ENCODE data around the gene ADAM12.
A peak's percentile ranks its signal among the peaks of the same experiment; 100 is the strongest.
"Not testable (repeated sequence)": the region's sequence is repeated elsewhere in the genome, so short reads cannot be mapped to it uniquely, and the experiment has no call there.

The ADAM12 gene

DNA sequence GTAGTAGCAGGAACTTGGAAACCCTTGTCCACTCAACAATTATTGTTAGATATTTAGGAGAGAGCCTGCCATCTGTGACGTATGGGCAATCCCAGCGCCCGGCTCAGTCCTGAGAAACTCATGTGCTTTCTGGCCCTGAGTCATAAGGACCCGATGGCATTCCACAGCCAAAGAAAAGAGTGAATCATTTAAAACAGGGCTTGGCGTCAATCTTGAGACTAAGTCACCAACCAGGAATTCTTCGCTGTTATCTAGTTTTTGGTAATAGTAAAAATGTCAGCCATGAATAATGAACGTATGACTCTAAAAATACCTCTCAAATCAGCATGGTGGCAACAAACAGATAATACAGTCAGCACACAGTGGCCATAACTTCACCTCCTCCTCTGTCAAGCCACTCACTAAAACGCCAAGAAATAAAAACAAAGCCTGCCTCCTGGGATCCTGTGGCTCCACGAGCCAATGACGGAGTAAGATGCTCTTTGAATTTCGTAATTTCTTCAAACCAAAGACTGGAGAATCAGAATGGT, 140.8 kb downstream of the ADAM12 start:
- DNase-seq (ENCODE audit: extremely low read depth, low read depth): peak; percentile 89
- TF ChIP-seq, protein P1, sequence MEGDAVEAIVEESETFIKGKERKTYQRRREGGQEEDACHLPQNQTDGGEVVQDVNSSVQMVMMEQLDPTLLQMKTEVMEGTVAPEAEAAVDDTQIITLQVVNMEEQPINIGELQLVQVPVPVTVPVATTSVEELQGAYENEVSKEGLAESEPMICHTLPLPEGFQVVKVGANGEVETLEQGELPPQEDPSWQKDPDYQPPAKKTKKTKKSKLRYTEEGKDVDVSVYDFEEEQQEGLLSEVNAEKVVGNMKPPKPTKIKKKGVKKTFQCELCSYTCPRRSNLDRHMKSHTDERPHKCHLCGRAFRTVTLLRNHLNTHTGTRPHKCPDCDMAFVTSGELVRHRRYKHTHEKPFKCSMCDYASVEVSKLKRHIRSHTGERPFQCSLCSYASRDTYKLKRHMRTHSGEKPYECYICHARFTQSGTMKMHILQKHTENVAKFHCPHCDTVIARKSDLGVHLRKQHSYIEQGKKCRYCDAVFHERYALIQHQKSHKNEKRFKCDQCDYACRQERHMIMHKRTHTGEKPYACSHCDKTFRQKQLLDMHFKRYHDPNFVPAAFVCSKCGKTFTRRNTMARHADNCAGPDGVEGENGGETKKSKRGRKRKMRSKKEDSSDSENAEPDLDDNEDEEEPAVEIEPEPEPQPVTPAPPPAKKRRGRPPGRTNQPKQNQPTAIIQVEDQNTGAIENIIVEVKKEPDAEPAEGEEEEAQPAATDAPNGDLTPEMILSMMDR (IDR thresholded peaks at IDR 0.05; ENCODE audit: low read depth, low read length): no peak

DNA sequence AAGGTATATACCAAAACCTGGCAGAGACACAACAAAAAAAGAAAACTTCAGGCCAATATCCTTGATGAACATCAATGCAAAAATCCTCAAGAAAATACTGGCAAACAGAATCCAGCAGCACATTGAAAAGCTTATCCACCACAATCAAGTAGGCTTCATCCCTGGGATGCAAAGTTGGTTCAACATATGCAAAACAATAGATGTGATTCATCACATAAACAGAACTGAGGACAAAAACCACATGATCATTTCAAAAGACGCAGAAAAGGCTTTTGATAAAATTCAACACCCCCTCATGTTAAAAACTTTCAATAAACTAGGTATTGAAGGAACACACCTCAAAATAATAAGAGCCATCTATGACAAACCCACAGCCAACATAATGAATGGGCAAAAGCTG, 141.9 kb downstream of the ADAM12 start:
- DNase-seq (ENCODE audit: extremely low read depth, low read depth): not testable (repeated sequence)

DNA sequence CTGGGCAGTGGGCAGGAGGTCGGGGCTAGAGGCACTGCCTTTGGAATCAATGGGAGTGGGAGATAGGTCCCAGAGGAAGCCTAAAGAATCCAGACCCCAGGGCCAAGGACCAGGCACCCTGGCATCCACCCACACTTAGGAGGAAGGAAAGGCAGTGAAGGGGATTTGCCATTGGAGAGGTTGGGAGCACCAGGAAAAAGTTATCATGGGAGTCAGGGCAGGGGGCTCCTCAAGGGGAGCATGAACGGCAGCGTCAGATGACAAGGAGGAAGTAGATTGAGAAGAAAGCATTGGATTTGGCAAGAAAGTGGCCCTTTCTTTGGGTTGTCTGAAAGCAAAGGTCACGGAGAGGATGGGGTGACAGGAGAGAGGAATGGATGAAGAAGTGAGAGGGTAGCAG, 142.8 kb downstream of the ADAM12 start:
- TF ChIP-seq, protein P1 (IDR thresholded peaks at IDR 0.05; ENCODE audit: low read depth, low read length): no peak
- no peak for DNase-seq (ENCODE audit: extremely low read depth, low read depth)

DNA sequence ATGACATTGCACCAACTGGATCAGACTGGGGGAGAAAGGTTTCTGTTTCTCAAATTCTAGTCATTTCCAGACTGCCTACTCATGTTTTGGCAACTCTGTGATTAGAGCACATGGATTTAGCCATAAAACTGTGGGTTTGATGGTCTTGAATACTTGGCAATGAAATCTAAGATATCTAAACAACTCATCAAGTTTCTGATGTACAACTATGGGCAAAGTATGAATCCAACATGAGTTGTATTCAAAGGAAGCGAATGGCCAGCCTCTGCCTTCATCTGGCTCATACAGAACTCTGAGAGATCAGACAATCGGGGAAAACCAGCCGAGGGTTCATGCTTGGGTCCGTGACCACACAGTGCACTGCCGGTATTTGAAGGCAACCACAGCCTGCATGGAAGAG, 144.3 kb downstream of the ADAM12 start:
- peak; percentile 95 for DNase-seq (ENCODE audit: extremely low read depth, low read depth)
- TF ChIP-seq, protein P1 (IDR thresholded peaks at IDR 0.05; ENCODE audit: low read depth, low read length): no peak

DNA sequence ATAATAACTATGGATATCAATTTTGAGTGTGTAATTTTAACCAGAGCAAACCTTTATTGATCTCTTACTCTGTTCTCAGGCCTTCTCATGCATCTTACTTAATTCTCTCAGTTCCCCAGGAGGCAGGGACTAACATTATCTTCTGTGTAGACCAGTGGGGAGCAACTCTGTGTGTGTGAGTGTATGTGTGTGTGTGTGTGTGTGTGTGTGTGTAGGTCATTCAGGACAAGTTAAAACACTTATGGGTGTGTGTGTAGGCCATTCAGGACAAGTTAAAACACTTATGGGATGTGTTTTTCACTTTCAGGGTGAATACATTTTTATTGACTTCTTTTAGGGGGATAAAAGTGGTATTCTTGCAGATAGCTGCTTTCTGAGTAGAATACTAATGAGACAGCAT, 145.0 kb downstream of the ADAM12 start:
- TF ChIP-seq, protein P1 (IDR thresholded peaks at IDR 0.05; ENCODE audit: low read depth, low read length): no peak
- no peak for DNase-seq (ENCODE audit: extremely low read depth, low read depth)

DNA sequence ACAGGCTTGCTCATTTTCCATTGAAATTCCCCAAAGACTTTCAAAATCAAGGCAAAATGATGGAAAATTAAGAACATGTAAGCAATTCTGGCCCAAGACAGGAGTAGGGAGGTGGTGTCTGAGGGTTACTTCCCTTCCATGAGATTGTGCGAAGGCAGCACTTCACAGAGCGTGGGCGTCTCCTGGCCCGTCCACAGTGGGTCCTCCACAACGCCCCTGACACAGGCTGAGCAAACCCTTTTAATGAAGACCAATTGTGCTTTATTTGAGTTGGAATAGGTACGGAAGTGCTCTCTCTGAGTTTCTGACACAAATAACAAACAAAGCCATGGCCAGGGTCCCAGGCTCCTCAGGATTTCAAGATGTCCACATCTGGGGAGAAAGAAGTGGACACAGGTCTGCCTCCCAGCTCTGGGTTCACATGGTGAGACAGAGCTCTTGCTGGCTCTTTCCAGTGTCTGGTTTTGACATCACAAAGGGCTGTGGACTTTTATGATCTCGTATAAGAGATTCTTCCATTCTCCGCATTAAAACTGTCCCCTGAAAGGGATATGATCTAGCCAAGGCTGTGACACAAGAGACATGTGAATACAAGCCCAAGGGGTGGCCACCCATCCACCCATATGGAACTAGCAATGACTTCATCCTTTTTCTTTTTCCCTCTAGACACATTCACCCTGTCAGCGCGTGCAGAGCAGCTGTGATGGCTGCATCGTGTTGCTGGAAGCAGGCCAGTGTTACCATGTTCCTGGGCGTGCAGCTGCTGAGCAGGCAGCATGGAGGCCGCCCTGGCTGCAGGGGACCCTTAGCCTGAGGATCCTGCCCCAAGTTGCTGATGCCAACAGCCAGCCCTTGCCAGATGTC, 145.6 kb downstream of the ADAM12 start:
- peak; percentile 67 for DNase-seq (ENCODE audit: extremely low read depth, low read depth)
- TF ChIP-seq, protein P1 (IDR thresholded peaks at IDR 0.05; ENCODE audit: low read depth, low read length): no peak

DNA sequence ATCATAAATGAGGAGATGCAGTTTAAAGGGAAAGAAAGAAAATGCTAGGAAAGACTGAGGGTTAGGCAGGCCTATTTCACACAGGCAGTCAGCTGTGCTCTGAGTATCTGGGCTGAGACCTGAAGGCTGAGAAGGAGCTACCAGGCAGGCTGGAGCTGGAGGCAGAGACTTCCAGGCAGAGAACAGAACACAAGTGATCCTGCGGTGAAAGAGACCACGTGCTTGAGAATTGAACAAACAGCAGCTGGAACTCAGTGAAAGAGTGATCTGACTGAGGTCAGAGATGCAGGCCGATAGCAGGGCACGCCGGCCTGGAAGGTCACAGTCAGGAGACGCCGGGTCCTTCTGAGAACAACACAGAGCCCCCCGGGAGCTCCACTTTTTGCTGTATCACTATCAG, 147.8 kb downstream of the ADAM12 start:
- no peak for DNase-seq (ENCODE audit: extremely low read depth, low read depth)
- TF ChIP-seq, protein P1 (IDR thresholded peaks at IDR 0.05; ENCODE audit: low read depth, low read length): no peak

All from AG09319 (cell line).